Stimulated activated CD8-positive, alpha-beta memory T cell treated with anti-CD3 and anti-CD28 coated beads, Interleukin-2, amount 100 ng/mL, for 48 hours (primary cell): Measurements from ENCODE around the gene PSMF1.

Experiments
- DNase-seq, 2 donors: peaks; one replicate each; pipeline ENCODE4 v3.0.0-alpha.2; 2020; ENCODE audit warnings: low read depth in 2 of 2

PSMF1 gene

GRCh38 chr20:1118336-1119127 lies at the start of gene PSMF1:
TSS of gene PSMF1 (plus strand) at chr20:1118602. CDS start at chr20:1118774, 172 bp downstream.
- DNase-seq: peak; percentile 88 to 91

GRCh38 chr20:1072258-1072657 lies 46.1 kb upstream of the PSMF1 start:
- no peak for DNase-seq

GRCh38 chr20:1075616-1076015 lies 42.8 kb upstream of the PSMF1 start:
- DNase-seq: no peak

GRCh38 chr20:1081891-1082290 lies 36.5 kb upstream of the PSMF1 start:
- DNase-seq: no peak

GRCh38 chr20:1083431-1084080 lies 34.8 kb upstream of the PSMF1 start:
- DNase-seq: no peak

GRCh38 chr20:1085492-1086276 lies 32.7 kb upstream of the PSMF1 start:
- DNase-seq: no peak

GRCh38 chr20:1086277-1087213 lies 31.9 kb upstream of the PSMF1 start:
- DNase-seq: no peak

GRCh38 chr20:1087311-1087905 lies 31.0 kb upstream of the PSMF1 start:
- DNase-seq: no peak

- no peak for DNase-seq
Measured at GRCh38 chr20:1094751-1095150, 23.7 kb upstream of the PSMF1 start.

- DNase-seq: no peak
Measured at GRCh38 chr20:1101533-1101932, 16.9 kb upstream of the PSMF1 start.

GRCh38 chr20:1102016-1102415 lies 16.4 kb upstream of the PSMF1 start:
- no peak for DNase-seq

GRCh38 chr20:1103751-1104150 lies 14.7 kb upstream of the PSMF1 start:
- no peak for DNase-seq

GRCh38 chr20:1105599-1106194 lies 12.7 kb upstream of the PSMF1 start:
- DNase-seq: no peak

GRCh38 chr20:1107176-1107575 lies 11.2 kb upstream of the PSMF1 start:
- DNase-seq: no peak

- DNase-seq: peak; percentile 34 to 47
Measured at GRCh38 chr20:1108437-1108920, 9.9 kb upstream of the PSMF1 start.

- no peak for DNase-seq
Measured at GRCh38 chr20:1112908-1113307, 5.5 kb upstream of the PSMF1 start.

- DNase-seq: no peak
Measured at GRCh38 chr20:1118004-1118335, 432 bp upstream of the PSMF1 start.

- DNase-seq: no peak
Measured at GRCh38 chr20:1119128-1119505, 715 bp downstream of the PSMF1 start.

GRCh38 chr20:1119524-1119923 lies 1.1 kb downstream of the PSMF1 start:
- no peak for DNase-seq

- no peak for DNase-seq
Measured at GRCh38 chr20:1121429-1121828, 3.0 kb downstream of the PSMF1 start.
